DLD1 (cell line): Measurements from ENCODE around the gene TUBGCP2.

ENCODE experiments used
- in situ Hi-C: cut with HindIII; loops from 2 replicates; pipeline ENCODE4 v1.10.0; 2017; ENCODE audit warnings: low sequenced_read_pairs

Gene TUBGCP2

GRCh38 chr10:133306941-133307379 lies 1.7 kb downstream of the TUBGCP2 start:
- in situ Hi-C loops: no loop called here

GRCh38 chr10:133306097-133306476 lies 2.6 kb downstream of the TUBGCP2 start:
- in situ Hi-C loops: no loop called here

- in situ Hi-C loops: no loop called here
These were observed 5.5 kb downstream of the TUBGCP2 start for GRCh38 chr10:133303206-133303605.

- in situ Hi-C loops: no loop called here
These were observed 6.4 kb downstream of the TUBGCP2 start for GRCh38 chr10:133302230-133302629.

GRCh38 chr10:133299738-133300137 lies 8.9 kb downstream of the TUBGCP2 start:
- in situ Hi-C loops: no loop called here

- in situ Hi-C loops: no loop called here
These were observed 9.4 kb downstream of the TUBGCP2 start for GRCh38 chr10:133299224-133299623.

GRCh38 chr10:133298466-133298865 lies 10.2 kb downstream of the TUBGCP2 start:
- in situ Hi-C loops: no loop called here

GRCh38 chr10:133297504-133297903 lies 11.2 kb downstream of the TUBGCP2 start:
- in situ Hi-C loops: no loop called here

- in situ Hi-C loops: no loop called here
These were observed 13.0 kb downstream of the TUBGCP2 start for GRCh38 chr10:133295426-133296320.

- in situ Hi-C loops: no loop called here
These were observed 14.5 kb downstream of the TUBGCP2 start for GRCh38 chr10:133294189-133294588.

GRCh38 chr10:133293810-133294119 lies 14.9 kb downstream of the TUBGCP2 start:
- in situ Hi-C loops: no loop called here

- in situ Hi-C loops: no loop called here
These were observed 15.5 kb downstream of the TUBGCP2 start for GRCh38 chr10:133292919-133293809.

GRCh38 chr10:133289761-133290160 lies 18.9 kb downstream of the TUBGCP2 start:
- in situ Hi-C loops: no loop called here

GRCh38 chr10:133287832-133288500 lies 20.7 kb downstream of the TUBGCP2 start:
- in situ Hi-C loops: no loop called here

- in situ Hi-C loops: no loop called here
These were observed 22.3 kb downstream of the TUBGCP2 start for GRCh38 chr10:133286366-133286765.

GRCh38 chr10:133285217-133285616 lies 23.5 kb downstream of the TUBGCP2 start:
- in situ Hi-C loops: no loop called here

- in situ Hi-C loops: no loop called here
These were observed 24.7 kb downstream of the TUBGCP2 start for GRCh38 chr10:133283931-133284330.

GRCh38 chr10:133282846-133283390 lies 25.8 kb downstream of the TUBGCP2 start:
- in situ Hi-C loops: no loop called here

- in situ Hi-C loops: no loop called here
These were observed 26.9 kb downstream of the TUBGCP2 start for GRCh38 chr10:133281628-133282372.

- in situ Hi-C loops: no loop called here
These were observed 27.6 kb downstream of the TUBGCP2 start for GRCh38 chr10:133281084-133281483.
